Neural crest cell (in vitro differentiated cells): ENCODE data around the gene NNT. TPM values are rescaled to one million over a fixed set of nuclear protein-coding genes. Genes with fewer than 3 reads are reported as not detected.
"Not testable (repeated sequence)": the region's sequence is repeated elsewhere in the genome, so short reads cannot be mapped to it uniquely, and the experiment has no call there.

Source experiments
- DNase-seq: peaks from one replicate; pipeline ENCODE4 v3.0.0; 2021; ENCODE audit warnings: low read depth, mixed read lengths, low spot score
- H3K27ac Mint-ChIP-seq: one replicate; pipeline ENCODE4 v1.8.0; 2021; ENCODE audit warnings: mild to moderate bottlenecking, mixed read lengths; ENCODE audit not compliant: unreplicated experiment
- H3K27me3 Mint-ChIP-seq: 2 replicates; pipeline ENCODE4 v1.8.0; 2021; ENCODE audit warnings: low read depth, mild to moderate bottlenecking, mixed read lengths
- H3K36me3 Mint-ChIP-seq: 2 replicates; pipeline ENCODE4 v1.8.0; 2021; ENCODE audit warnings: low read depth, mild to moderate bottlenecking, mixed read lengths
- H3K4me1 Mint-ChIP-seq: 2 replicates; pipeline ENCODE4 v1.8.0; 2021; ENCODE audit warnings: mixed read lengths
- H3K4me3 Mint-ChIP-seq: one replicate; pipeline ENCODE4 v1.8.0; 2021; ENCODE audit warnings: mild to moderate bottlenecking, mixed read lengths
- H3K9me3 Mint-ChIP-seq: 2 replicates; pipeline ENCODE4 v1.8.0; 2021; ENCODE audit warnings: mixed read lengths
- CTCF ChIP-seq: fragments of 200-600 bp; sonication (generic); conservative IDR thresholded peaks from 2 replicates; pipeline ENCODE4 v1.5.0; 2021; ENCODE audit warnings: antibody characterized with exemption, mild to moderate bottlenecking
- total RNA-seq: library from RNA; stranded (reverse); gene quantifications from 2 replicates; pipeline ENCODE4 v1.2.1, GENCODE V29; 2021

The NNT gene
- total RNA-seq, 1 donor from 2014 or later = 72.7 TPM

DNA sequence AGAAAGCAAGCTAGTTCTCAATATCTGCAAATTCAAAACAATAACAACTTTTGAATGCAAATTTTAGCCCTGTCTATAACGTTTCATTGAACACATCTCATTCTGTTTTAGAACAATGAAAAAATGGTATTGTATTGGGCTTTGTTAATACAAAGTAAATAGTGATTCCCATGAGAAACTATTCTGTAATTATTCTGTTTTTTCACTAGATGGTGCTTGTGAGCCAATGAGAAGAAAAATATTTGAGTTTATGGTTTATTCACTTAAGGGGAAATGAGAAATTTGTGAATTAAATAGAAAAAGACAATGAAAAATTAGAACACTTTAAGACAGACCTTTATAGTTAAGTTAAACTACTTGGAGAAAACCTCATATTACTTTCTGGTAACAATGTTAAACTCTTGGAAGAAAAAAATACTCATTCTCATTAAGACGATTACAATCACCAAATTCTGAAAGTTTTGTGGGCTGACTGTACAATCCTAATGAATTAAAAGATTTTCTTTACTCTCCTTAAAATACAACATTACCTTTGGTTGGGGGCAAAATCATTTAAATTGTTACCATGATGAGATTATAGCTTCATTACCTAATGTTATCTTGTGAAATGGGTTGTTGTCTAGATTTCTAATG is 127.0 kb downstream of the NNT start:
- no peak overlapping the region for H3K4me3 Mint-ChIP-seq
- H3K36me3 Mint-ChIP-seq = no peaks in the 10 kb centered on the region
- no peak overlapping the region for H3K27ac Mint-ChIP-seq
- TF ChIP-seq CTCF = peak; percentile 83
- H3K4me1 Mint-ChIP-seq = no peaks in the 10 kb centered on the region
- H3K27me3 Mint-ChIP-seq = peaks cover 8% of the 10 kb centered on the region
- DNase-seq = no peak
- no peaks in the 10 kb centered on the region for H3K9me3 Mint-ChIP-seq

- Mint-ChIP-seq H3K27me3 (peaks cover 8% of the 10 kb centered on the region), H3K27ac (no peak overlapping the region), H3K9me3 (no peaks in the 10 kb centered on the region), H3K4me1 (no peaks in the 10 kb centered on the region), H3K4me3 (no peak overlapping the region), H3K36me3 (no peaks in the 10 kb centered on the region)
- no peak for DNase-seq
- TF ChIP-seq CTCF = no peak
These were observed 127.9 kb downstream of the NNT start for GRCh38 chr5:43730832-43731342.

DNA sequence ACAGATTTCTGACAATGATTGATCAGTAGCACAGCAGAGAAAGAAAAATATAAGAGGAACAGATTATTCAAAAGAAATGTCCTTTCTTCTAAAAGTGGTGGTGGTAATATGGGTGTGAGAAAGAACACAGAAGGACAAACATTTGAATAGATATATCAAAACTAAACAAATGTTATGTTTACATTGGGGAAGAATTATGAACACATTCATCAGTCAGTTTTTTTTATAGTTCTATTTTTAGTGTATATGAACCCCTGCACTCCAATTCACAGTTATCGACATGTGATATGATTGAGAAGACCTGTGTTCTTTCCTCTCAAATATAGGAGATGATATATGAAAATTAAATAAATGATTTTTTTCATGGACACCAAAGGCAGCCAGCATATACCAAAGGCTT is 128.6 kb downstream of the NNT start:
- H3K4me1 Mint-ChIP-seq = no peaks in the 10 kb centered on the region
- H3K4me3 Mint-ChIP-seq = no peak overlapping the region
- TF ChIP-seq CTCF = no peak
- H3K9me3 Mint-ChIP-seq = no peaks in the 10 kb centered on the region
- no peaks in the 10 kb centered on the region for H3K36me3 Mint-ChIP-seq
- no peak for DNase-seq
- H3K27me3 Mint-ChIP-seq = peaks cover 8% of the 10 kb centered on the region
- H3K27ac Mint-ChIP-seq = no peak overlapping the region

DNA sequence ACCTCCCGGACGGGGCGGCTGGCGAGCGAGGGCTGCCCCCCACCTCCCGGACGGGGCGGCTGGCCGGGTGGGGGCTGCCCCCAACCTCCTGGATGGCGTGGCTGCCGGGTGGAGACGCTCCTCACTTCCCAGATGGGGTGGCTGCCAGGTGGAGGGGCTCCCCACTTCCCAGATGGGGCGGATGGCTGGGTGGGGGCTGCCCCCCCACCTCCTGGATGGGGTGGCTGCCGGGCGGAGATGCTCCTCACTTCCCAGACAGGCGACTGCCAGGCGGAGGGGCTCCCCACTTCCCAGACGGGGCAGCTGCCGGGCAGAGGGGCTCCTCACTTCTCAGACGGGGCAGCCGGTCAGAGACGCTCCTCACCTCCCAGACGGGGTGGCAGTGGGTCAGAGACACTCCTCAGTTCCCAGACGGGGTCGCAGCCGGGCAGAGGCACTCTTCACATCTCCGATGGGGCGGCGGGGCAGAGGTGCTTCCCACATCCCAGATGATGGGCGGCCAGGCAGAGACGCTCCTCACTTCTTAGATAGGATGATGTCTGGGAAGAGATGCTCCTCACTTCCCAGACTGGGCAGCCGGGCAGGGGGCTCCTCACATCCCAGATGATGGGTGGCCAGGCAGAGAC is 143.1 kb downstream of the NNT start:
- not testable (repeated sequence) for H3K36me3 Mint-ChIP-seq, H3K27me3 Mint-ChIP-seq, H3K27ac Mint-ChIP-seq, H3K9me3 Mint-ChIP-seq, DNase-seq, H3K4me1 Mint-ChIP-seq, H3K4me3 Mint-ChIP-seq

GRCh38 chr5:43750809-43751208 is 147.8 kb downstream of the NNT start:
- Mint-ChIP-seq H3K36me3 (no peaks in the 10 kb centered on the region), H3K27me3 (no peaks in the 10 kb centered on the region), H3K4me3 (no peak overlapping the region), H3K4me1 (no peaks in the 10 kb centered on the region), H3K9me3 (peaks cover 12% of the 10 kb centered on the region), H3K27ac (no peak overlapping the region)
- no peak for TF ChIP-seq CTCF
- no peak for DNase-seq

DNA sequence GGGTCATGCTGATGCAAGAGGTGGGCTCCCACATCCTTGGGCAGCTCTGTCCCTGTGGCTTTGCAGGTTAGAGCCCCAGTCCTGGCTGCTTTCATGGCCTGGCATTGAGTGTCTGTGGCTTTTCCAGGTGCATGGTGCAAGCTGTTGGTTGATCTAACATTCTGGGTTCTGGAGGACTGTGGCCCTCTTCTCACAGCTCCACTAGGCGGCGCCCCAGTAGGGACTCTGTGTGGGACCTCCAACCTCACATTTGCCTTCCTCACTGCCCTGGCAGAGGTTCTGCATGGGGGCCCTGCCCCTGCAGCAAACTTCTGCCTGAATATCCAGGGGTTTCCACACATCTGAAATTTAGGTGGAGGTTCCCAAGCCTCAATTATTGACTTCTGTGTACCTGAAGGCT is 150.1 kb downstream of the NNT start:
- H3K27me3 Mint-ChIP-seq = no peaks in the 10 kb centered on the region
- DNase-seq = no peak
- peaks cover 17% of the 10 kb centered on the region for H3K9me3 Mint-ChIP-seq
- no peak overlapping the region for H3K4me3 Mint-ChIP-seq
- TF ChIP-seq CTCF = no peak
- H3K27ac Mint-ChIP-seq = no peak overlapping the region
- H3K36me3 Mint-ChIP-seq = no peaks in the 10 kb centered on the region
- H3K4me1 Mint-ChIP-seq = no peaks in the 10 kb centered on the region
